HEK293 (cell line): ENCODE data around the gene MOSMO.

Experiments used
- AEBP2 ChIP-seq: fragments of 450-650 bp; formaldehyde crosslinking; IDR thresholded peaks from 2 replicates; pipeline ENCODE4 v1.5.1; 2016; ENCODE audit warnings: missing biosample characterization, missing genetic modification characterization, borderline replicate concordance
- BCL6B ChIP-seq: fragments of 450-650 bp; formaldehyde crosslinking; IDR thresholded peaks from 2 replicates; pipeline ENCODE4 v1.5.1; 2017; ENCODE audit warnings: missing biosample characterization, missing genetic modification characterization
- CTCF ChIP-seq: fragments of 450-650 bp; formaldehyde crosslinking; IDR thresholded peaks from 2 replicates; pipeline ENCODE4 v1.5.1; 2016; ENCODE audit warnings: missing biosample characterization, missing genetic modification characterization
- ELK4 ChIP-seq: IDR thresholded peaks from 2 replicates; pipeline ENCODE4 v1.6.1; 2011; ENCODE audit warnings: mild to moderate bottlenecking, low read depth, low read length, borderline replicate concordance
- GFI1B ChIP-seq: fragments of 450-650 bp; formaldehyde crosslinking; IDR thresholded peaks from 2 replicates; pipeline ENCODE4 v1.5.1; 2016; ENCODE audit warnings: missing biosample characterization, missing genetic modification characterization
- GLI4 ChIP-seq: fragments of 450-650 bp; formaldehyde crosslinking; IDR thresholded peaks from 2 replicates; pipeline ENCODE4 v1.5.1; 2016; ENCODE audit warnings: missing biosample characterization, missing genetic modification characterization
- PRDM10 ChIP-seq: fragments of 450-650 bp; formaldehyde crosslinking; IDR thresholded peaks from 2 replicates; pipeline ENCODE4 v1.5.1; 2016; ENCODE audit warnings: missing biosample characterization, missing genetic modification characterization
- PRDM4 ChIP-seq: fragments of 450-650 bp; formaldehyde crosslinking; IDR thresholded peaks from 2 replicates; pipeline ENCODE4 v1.5.1; 2017; ENCODE audit warnings: missing biosample characterization, missing genetic modification characterization
- REPIN1 ChIP-seq: fragments of 450-650 bp; formaldehyde crosslinking; IDR thresholded peaks from 2 replicates; pipeline ENCODE4 v1.5.1; 2017; ENCODE audit warnings: missing biosample characterization, missing genetic modification characterization, low read depth
- ZBTB6 ChIP-seq: fragments of 450-650 bp; formaldehyde crosslinking; IDR thresholded peaks from 2 replicates; pipeline ENCODE4 v1.5.1; 2017; ENCODE audit warnings: missing biosample characterization, missing genetic modification characterization
- ZNF362 ChIP-seq: fragments of 450-650 bp; formaldehyde crosslinking; IDR thresholded peaks from 2 replicates; pipeline ENCODE4 v1.5.1; 2016; ENCODE audit warnings: missing biosample characterization, missing genetic modification characterization
- ZNF610 ChIP-seq: fragments of 450-650 bp; formaldehyde crosslinking; IDR thresholded peaks from 2 replicates; pipeline ENCODE4 v1.5.1; 2016; ENCODE audit warnings: missing biosample characterization, missing genetic modification characterization, borderline replicate concordance

Gene MOSMO

GRCh38 chr16:22055881-22056280 lies 48.0 kb downstream of the MOSMO start (continued):
- no peak for TF ChIP-seq PRDM4 (tag by site-specific recombination)
- no peak for TF ChIP-seq REPIN1
- TF ChIP-seq CTCF: no peak
- no peak for TF ChIP-seq ZNF610 (tag by site-specific recombination)
- no peak for TF ChIP-seq ZBTB6 (tag by site-specific recombination)
- no peak for TF ChIP-seq AEBP2 (tag by site-specific recombination)
- TF ChIP-seq ZNF362 (tag by site-specific recombination): no peak
- no peak for TF ChIP-seq BCL6B
- no peak for TF ChIP-seq PRDM10 (tag by site-specific recombination)
- TF ChIP-seq GLI4 (tag by site-specific recombination): no peak
- TF ChIP-seq ELK4: no peak
- TF ChIP-seq GFI1B (tag by site-specific recombination): no peak
